Activated naive CD8-positive, alpha-beta T cell (primary cell): ENCODE measurements around the gene AGRN.

Experiments used
- H3K27ac Mint-ChIP-seq: one replicate; pipeline ENCODE4 v1.8.0; 2021; ENCODE audit warnings: mixed read lengths
- H3K27me3 Mint-ChIP-seq: one replicate; pipeline ENCODE4 v1.8.0; 2021; ENCODE audit warnings: mixed read lengths
- H3K36me3 Mint-ChIP-seq: one replicate; pipeline ENCODE4 v1.8.0; 2021; ENCODE audit warnings: mixed read lengths
- H3K4me1 Mint-ChIP-seq: one replicate; pipeline ENCODE4 v1.8.0; 2021; ENCODE audit warnings: low read depth, mixed read lengths
- H3K4me3 Mint-ChIP-seq: one replicate; pipeline ENCODE4 v1.8.0; 2021; ENCODE audit warnings: mild to moderate bottlenecking, mixed read lengths
- H3K9me3 Mint-ChIP-seq: one replicate; pipeline ENCODE4 v1.8.0; 2021; ENCODE audit warnings: low read depth, mixed read lengths

Gene AGRN

GRCh38 chr1:1085171-1085841 is 65.4 kb downstream of the AGRN start:
- Mint-ChIP-seq H3K4me3 (no peak overlapping the region), H3K4me1 (no peaks in the 10 kb centered on the region), H3K27ac (no peak overlapping the region), H3K9me3 (no peaks in the 10 kb centered on the region), H3K27me3 (no peaks in the 10 kb centered on the region), H3K36me3 (no peaks in the 10 kb centered on the region)

- Mint-ChIP-seq H3K4me3 (no peak overlapping the region), H3K4me1 (no peaks in the 10 kb centered on the region), H3K9me3 (no peaks in the 10 kb centered on the region), H3K36me3 (no peaks in the 10 kb centered on the region), H3K27me3 (no peaks in the 10 kb centered on the region), H3K27ac (no peak overlapping the region)
Measured at GRCh38 chr1:1085911-1086841, 66.3 kb downstream of the AGRN start.

- H3K27me3 Mint-ChIP-seq: no peaks in the 10 kb centered on the region
- H3K27ac Mint-ChIP-seq: no peak overlapping the region
- no peaks in the 10 kb centered on the region for H3K4me1 Mint-ChIP-seq
- H3K4me3 Mint-ChIP-seq: no peak overlapping the region
- H3K36me3 Mint-ChIP-seq: no peaks in the 10 kb centered on the region
- H3K9me3 Mint-ChIP-seq: no peaks in the 10 kb centered on the region
Measured at GRCh38 chr1:1086911-1087341, 67.0 kb downstream of the AGRN start.

- Mint-ChIP-seq H3K36me3 (no peaks in the 10 kb centered on the region), H3K27ac (no peak overlapping the region), H3K4me3 (no peak overlapping the region), H3K27me3 (no peaks in the 10 kb centered on the region), H3K4me1 (no peaks in the 10 kb centered on the region), H3K9me3 (no peaks in the 10 kb centered on the region)
Measured at GRCh38 chr1:1087351-1088028, 67.6 kb downstream of the AGRN start.

GRCh38 chr1:1088029-1088800 is 68.3 kb downstream of the AGRN start:
- no peaks in the 10 kb centered on the region for H3K4me1 Mint-ChIP-seq
- H3K27ac Mint-ChIP-seq: no peak overlapping the region

GRCh38 chr1:1088801-1089680 is 69.1 kb downstream of the AGRN start:
- no peaks in the 10 kb centered on the region for H3K9me3 Mint-ChIP-seq
- no peaks in the 10 kb centered on the region for H3K27me3 Mint-ChIP-seq
- no peak overlapping the region for H3K4me3 Mint-ChIP-seq

More at GRCh38 chr1:1088029-1088800, 68.3 kb downstream of the AGRN start:
- peaks cover 2% of the 10 kb centered on the region for H3K36me3 Mint-ChIP-seq
- H3K27me3 Mint-ChIP-seq: no peaks in the 10 kb centered on the region
- H3K9me3 Mint-ChIP-seq: no peaks in the 10 kb centered on the region
- no peak overlapping the region for H3K4me3 Mint-ChIP-seq

GRCh38 chr1:1089731-1090423 is 70.0 kb downstream of the AGRN start:
- Mint-ChIP-seq H3K4me3 (no peak overlapping the region), H3K27ac (no peak overlapping the region), H3K36me3 (peaks cover 2% of the 10 kb centered on the region), H3K9me3 (no peaks in the 10 kb centered on the region), H3K27me3 (no peaks in the 10 kb centered on the region), H3K4me1 (no peaks in the 10 kb centered on the region)

More at GRCh38 chr1:1088801-1089680, 69.1 kb downstream of the AGRN start:
- peaks cover 2% of the 10 kb centered on the region for H3K36me3 Mint-ChIP-seq
- no peaks in the 10 kb centered on the region for H3K4me1 Mint-ChIP-seq
- H3K27ac Mint-ChIP-seq: no peak overlapping the region

GRCh38 chr1:1090424-1091343 is 70.8 kb downstream of the AGRN start:
- no peaks in the 10 kb centered on the region for H3K4me1 Mint-ChIP-seq
- no peaks in the 10 kb centered on the region for H3K9me3 Mint-ChIP-seq
- H3K36me3 Mint-ChIP-seq: peaks cover 2% of the 10 kb centered on the region
- H3K4me3 Mint-ChIP-seq: no peak overlapping the region
- H3K27ac Mint-ChIP-seq: no peak overlapping the region
- H3K27me3 Mint-ChIP-seq: no peaks in the 10 kb centered on the region

GRCh38 chr1:1091344-1092148 is 71.6 kb downstream of the AGRN start:
- peaks cover 2% of the 10 kb centered on the region for H3K36me3 Mint-ChIP-seq
- no peaks in the 10 kb centered on the region for H3K4me1 Mint-ChIP-seq
- no peak overlapping the region for H3K27ac Mint-ChIP-seq
- no peaks in the 10 kb centered on the region for H3K9me3 Mint-ChIP-seq
- no peak overlapping the region for H3K4me3 Mint-ChIP-seq
- H3K27me3 Mint-ChIP-seq: no peaks in the 10 kb centered on the region

GRCh38 chr1:1092149-1092855 is 72.4 kb downstream of the AGRN start:
- H3K4me3 Mint-ChIP-seq: no peak overlapping the region
- H3K27me3 Mint-ChIP-seq: no peaks in the 10 kb centered on the region
- no peaks in the 10 kb centered on the region for H3K9me3 Mint-ChIP-seq
- H3K36me3 Mint-ChIP-seq: peaks cover 2% of the 10 kb centered on the region
- H3K27ac Mint-ChIP-seq: no peak overlapping the region
- H3K4me1 Mint-ChIP-seq: no peaks in the 10 kb centered on the region

- no peaks in the 10 kb centered on the region for H3K27me3 Mint-ChIP-seq
- no peaks in the 10 kb centered on the region for H3K4me1 Mint-ChIP-seq
- H3K27ac Mint-ChIP-seq: no peak overlapping the region
- H3K4me3 Mint-ChIP-seq: no peak overlapping the region
- H3K9me3 Mint-ChIP-seq: no peaks in the 10 kb centered on the region
- H3K36me3 Mint-ChIP-seq: peaks cover 2% of the 10 kb centered on the region
Measured at GRCh38 chr1:1092894-1093609, 73.1 kb downstream of the AGRN start.
